HCT116 (cell line): ENCODE data around the gene FOXN1. TPM values are rescaled to one million over a fixed set of nuclear protein-coding genes. Genes with fewer than 3 reads are reported as not detected.

Experiments
- ATAC-seq: fragments of 200-7000 bp; cut with Tn5 transposase; 2 replicates; pipeline ENCODE4 v1.9.1; 2020; ENCODE audit warnings: mild to moderate bottlenecking, moderate library complexity
- BruUV-seq: library from RNA; stranded (reverse); fragments of 400-500 nt; replicated peaks from 2 replicates; lab custom pipeline; 2021; lab: Mats Ljungman, UMichigan
- CTCF ChIA-PET: fragments of 300-600 bp; sonication (Branson Sonifier 250); formaldehyde crosslinking; loops from one replicate; lab custom pipeline; 2021; ENCODE audit warnings: antibody characterized with exemption; lab: Charles Lee
- POLR2A ChIA-PET: fragments of 300-600, 350-600 bp; sonication (Branson Sonifier 250); formaldehyde crosslinking; loops from one replicate; lab custom pipeline; 2021; ENCODE audit warnings: antibody characterized with exemption; lab: Charles Lee
- RAD21 ChIA-PET, 2 experiments: fragments of 300-600 bp; sonication (Branson Sonifier 250); formaldehyde crosslinking; loops; one replicate each; lab custom pipeline; 2023; ENCODE audit warnings: low total read pairs in 2 of 2; ENCODE audit not compliant: uncharacterized antibody in 2 of 2, unreplicated experiment in 2 of 2, low non-redundant PET in 1 of 2; lab: Charles Lee
- DNase-seq: peaks from one replicate; pipeline ENCODE4 v3.0.0-alpha.2; 2010; ENCODE audit warnings: low read depth, low spot score
- H2AFZ ChIP-seq: fragments of 200-600 bp; shearing (Covaris generic), sonication (generic); 2 replicates; pipeline ENCODE4 v1.6.1; 2017; ENCODE audit warnings: low read depth, mixed run types, mixed read lengths, antibody characterized with exemption, low read length; ENCODE audit not compliant: poor library complexity, severe bottlenecking
- H3K27ac ChIP-seq: 2 replicates; pipeline ENCODE4 v1.5.1; 2012; ENCODE audit warnings: low read depth, low read length
- H3K27me3 ChIP-seq: fragments of 200-600 bp; sonication (generic); 2 replicates; pipeline ENCODE4 v1.6.1; 2016; ENCODE audit warnings: mixed run types, low read length, mixed read lengths; ENCODE audit not compliant: insufficient read depth
- H3K36me3 ChIP-seq, 2 experiments: fragments of 200-500 bp in 1 of 2; fragments of 200-600 bp in 1 of 2; sonication (Bioruptor generic) in 1 of 2; sonication (generic) in 1 of 2; 2 replicates each; pipeline versions ENCODE4 v1.5.1 to v1.6.1; 2014 to 2016; ENCODE audit warnings: low read length in 2 of 2, inconsistent platforms in 1 of 2, mixed read lengths in 1 of 2, mixed run types in 1 of 2; ENCODE audit not compliant: insufficient read depth in 2 of 2, control insufficient read depth in 1 of 2
- H3K4me1 ChIP-seq, 2 experiments: fragments of 200-600 bp in 1 of 2; sonication (generic) in 1 of 2; 2 replicates each; pipeline versions ENCODE4 v1.5.1 to v1.6.1; 2012 to 2017; ENCODE audit warnings: low read length in 2 of 2, inconsistent platforms in 1 of 2, mild to moderate bottlenecking in 1 of 2, mixed read lengths in 1 of 2, mixed run types in 1 of 2, moderate library complexity in 1 of 2; ENCODE audit not compliant: insufficient read depth in 2 of 2, control insufficient read depth in 1 of 2
- H3K4me2 ChIP-seq: fragments of 200-600 bp; sonication (generic); 2 replicates; pipeline ENCODE4 v1.6.1; 2017; ENCODE audit warnings: mixed run types, low read length, mixed read lengths
- H3K4me3 ChIP-seq, 2 experiments: fragments of 200-600 bp in 1 of 2; sonication (generic) in 1 of 2; replicated peaks in 1 of 2; 2 replicates each; pipeline ENCODE4 v1.5.1; 2011 to 2016; ENCODE audit warnings: low read length in 2 of 2, control low read depth in 1 of 2, low read depth in 1 of 2, mild to moderate bottlenecking in 1 of 2, mixed read lengths in 1 of 2, mixed run types in 1 of 2
- H3K79me2 ChIP-seq: fragments of 200-600 bp; sonication (generic); 2 replicates; pipeline ENCODE4 v1.6.1; 2017; ENCODE audit warnings: mild to moderate bottlenecking, mixed run types, low read length, moderate library complexity, mixed read lengths; ENCODE audit not compliant: insufficient read depth
- H3K9ac ChIP-seq: fragments of 200-600 bp; sonication (generic); 2 replicates; pipeline ENCODE4 v1.6.1; 2016; ENCODE audit warnings: low read length, mixed read lengths
- H3K9me2 ChIP-seq: fragments of 200-600 bp; sonication (generic), shearing (Covaris generic); 2 replicates; pipeline ENCODE4 v1.6.1; 2017; ENCODE audit warnings: mixed run types, mild to moderate bottlenecking, moderate library complexity; ENCODE audit not compliant: insufficient read depth
- H3K9me3 ChIP-seq, 2 experiments: fragments of 200-500 bp in 1 of 2; fragments of 200-600 bp in 1 of 2; sonication (Bioruptor generic) in 1 of 2; sonication (generic) in 1 of 2; 2 replicates each; pipeline ENCODE4 v1.6.1; 2014 to 2017; ENCODE audit warnings: low read length in 2 of 2, mixed read lengths in 2 of 2, inconsistent platforms in 1 of 2, low read depth in 1 of 2, mild to moderate bottlenecking in 1 of 2, mixed run types in 1 of 2, moderate library complexity in 1 of 2; ENCODE audit not compliant: control insufficient read depth in 1 of 2, insufficient read depth in 1 of 2
- H4K20me1 ChIP-seq: fragments of 200-600 bp; sonication (generic), shearing (Covaris generic); 2 replicates; pipeline ENCODE4 v1.6.1; 2017; ENCODE audit warnings: mixed run types, mild to moderate bottlenecking, moderate library complexity; ENCODE audit not compliant: insufficient read depth
- CBX3 ChIP-seq: IDR thresholded peaks from 2 replicates; pipeline ENCODE4 v1.6.1; 2012; ENCODE audit warnings: low read depth
- CTCF ChIP-seq, 3 experiments: fragments of 200-600 bp in 1 of 3; sonication (generic) in 1 of 3; IDR thresholded peaks in 2 of 3; conservative IDR thresholded peaks in 1 of 3; 2 replicates each; pipeline ENCODE4 v1.5.1; 2012 to 2017; ENCODE audit warnings: low read depth in 2 of 3, low read length in 2 of 3, antibody characterized with exemption in 1 of 3, borderline replicate concordance in 1 of 3, control low read depth in 1 of 3, mild to moderate bottlenecking in 1 of 3, mixed read lengths in 1 of 3, mixed run types in 1 of 3, moderate library complexity in 1 of 3; ENCODE audit not compliant: insufficient read depth in 1 of 3
- EGR1 ChIP-seq: IDR thresholded peaks from 2 replicates; pipeline ENCODE4 v1.6.1; 2012; ENCODE audit warnings: low read depth
- ELF1 ChIP-seq: IDR thresholded peaks from 2 replicates; pipeline ENCODE4 v1.6.1; 2012; ENCODE audit warnings: low read depth, borderline replicate concordance
- EZH2 ChIP-seq: fragments of 200-600 bp; sonication (generic); IDR thresholded peaks from 2 replicates; pipeline ENCODE4 v1.6.1; 2017; ENCODE audit warnings: antibody characterized with exemption, mixed run types
- FOSL1 ChIP-seq: IDR thresholded peaks from 2 replicates; pipeline ENCODE4 v1.6.1; 2012; ENCODE audit warnings: low read depth
- JUND ChIP-seq: IDR thresholded peaks from 2 replicates; pipeline ENCODE4 v1.6.1; 2012
- POLR2A ChIP-seq: IDR thresholded peaks from 2 replicates; pipeline ENCODE4 v1.7.0; 2011; ENCODE audit warnings: borderline replicate concordance; ENCODE audit not compliant: insufficient read depth, insufficient read length; ENCODE audit errors: extremely low read depth
- REST ChIP-seq: IDR thresholded peaks from 2 replicates; pipeline ENCODE4 v1.6.1; 2012; ENCODE audit warnings: low read depth
- SP1 ChIP-seq: IDR thresholded peaks from 2 replicates; pipeline ENCODE4 v1.6.1; 2012; ENCODE audit warnings: low read depth
- SRF ChIP-seq: IDR thresholded peaks from 2 replicates; pipeline ENCODE4 v1.6.1; 2012; ENCODE audit warnings: low read depth
- TCF7L2 ChIP-seq: IDR thresholded peaks from 2 replicates; pipeline ENCODE4 v1.7.0; 2011; ENCODE audit warnings: borderline replicate concordance, inconsistent platforms; ENCODE audit not compliant: insufficient read depth, insufficient read length; ENCODE audit errors: extremely low read depth
- YY1 ChIP-seq: IDR thresholded peaks from 2 replicates; pipeline ENCODE4 v1.6.1; 2011; ENCODE audit warnings: low read length, low read depth, moderate library complexity, mild to moderate bottlenecking; ENCODE audit not compliant: insufficient replicate concordance; ENCODE audit errors: extremely low read depth
- intact Hi-C: fragments of 100-400 bp; cut with micrococcal nuclease; formaldehyde crosslinking; loops from 2 replicates; pipeline ENCODE4 v1.10.0; 2022
- total RNA-seq: library from RNA; stranded (reverse); gene quantifications from one replicate; pipeline ENCODE4 v1.2.1, GENCODE V29; 2021; ENCODE audit not compliant: unreplicated experiment

The FOXN1 gene
- total RNA-seq, 1 experiment from 2014 or later, result not detected

GRCh38 chr17:28514561-28515002, 8.4 kb downstream of the FOXN1 start:
- POLR2A ChIA-PET, result no interaction called here
- no peaks in the 10 kb centered on the region for H3K79me2 ChIP-seq
- no peak overlapping the region for H3K4me2 ChIP-seq
- ATAC-seq (no peak), DNase-seq (no peak)
- no peak overlapping the region for H3K9ac ChIP-seq
- intact Hi-C loops, result no loop called here
- RAD21 ChIA-PET, result no interaction called here
- no peaks in the 10 kb centered on the region for H3K9me2 ChIP-seq
- CTCF ChIA-PET, result no interaction called here
- H3K4me1 ChIP-seq, result no peaks in the 10 kb centered on the region
- H3K4me3 ChIP-seq, result no peak overlapping the region
- no peaks in the 10 kb centered on the region for H3K36me3 ChIP-seq
- BruUV-seq, result no TSS peak
- no peaks in the 10 kb centered on the region for H4K20me1 ChIP-seq
- TF ChIP-seq JUND, result no peak
- H3K27me3 ChIP-seq, result peaks cover 8% of the 10 kb centered on the region; the same call in 1 of the 2 replicates
- H3K27ac ChIP-seq, result no peak overlapping the region
- no peaks in the 10 kb centered on the region for H3K9me3 ChIP-seq
- no peak overlapping the region for H2AFZ ChIP-seq

- Histone ChIP-seq H3K79me2 (no peaks in the 10 kb centered on the region), H2AFZ (no peak overlapping the region), H3K4me2 (no peak overlapping the region), H4K20me1 (no peaks in the 10 kb centered on the region), H3K9ac (no peak overlapping the region), H3K9me2 (no peaks in the 10 kb centered on the region), H3K36me3 (no peaks in the 10 kb centered on the region), H3K27me3 (peaks cover 8% of the 10 kb centered on the region; the same call in 1 of the 2 replicates), H3K4me1 (no peaks in the 10 kb centered on the region), H3K4me3 (no peak overlapping the region), H3K9me3 (no peaks in the 10 kb centered on the region), H3K27ac (no peak overlapping the region)
- DNase-seq (no peak), ATAC-seq (no peak)
- intact Hi-C loops, result no loop called here
- TF ChIP-seq CTCF (IDR thresholded peaks at IDR 0.05 in 2 of 3, conservative IDR thresholded peaks at IDR 0.05 in 1 of 3; ENCODE audit: borderline replicate concordance in 1 of 3, insufficient read depth in 1 of 3, low read depth in 2 of 3, low read length in 2 of 3), result no peak
- TF ChIP-seq EGR1, result no peak
- TF ChIP-seq REST, result no peak
- no peak for TF ChIP-seq SP1
- TF ChIP-seq TCF7L2, result no peak
- no peak for TF ChIP-seq SRF
- TF ChIP-seq CBX3, result no peak
- no peak for TF ChIP-seq EZH2
- TF ChIP-seq FOSL1, result no peak
- no peak for TF ChIP-seq ELF1
- no peak for TF ChIP-seq YY1
- no peak for TF ChIP-seq JUND
- no peak for TF ChIP-seq POLR2A
- ChIA-PET CTCF (no interaction called here), RAD21 (no interaction called here), POLR2A (no interaction called here)
- no TSS peak for BruUV-seq
Measured at GRCh38 chr17:28515518-28515917, 9.4 kb downstream of the FOXN1 start.
